Raji (cell line): ENCODE results near the gene COL13A1.

Experiments used
- POLR2A ChIP-seq: IDR thresholded peaks from 2 replicates; pipeline ENCODE4 v1.6.1; 2011; ENCODE audit warnings: low read depth, low read length, control low read depth; ENCODE audit not compliant: insufficient read depth

COL13A1 gene

GRCh38 chr10:69892406-69892805 lies 90.7 kb downstream of the COL13A1 start:
- TF ChIP-seq POLR2A: no peak

- TF ChIP-seq POLR2A: no peak
Observed at GRCh38 chr10:69892816-69893215, 91.1 kb downstream of the COL13A1 start.

DNA sequence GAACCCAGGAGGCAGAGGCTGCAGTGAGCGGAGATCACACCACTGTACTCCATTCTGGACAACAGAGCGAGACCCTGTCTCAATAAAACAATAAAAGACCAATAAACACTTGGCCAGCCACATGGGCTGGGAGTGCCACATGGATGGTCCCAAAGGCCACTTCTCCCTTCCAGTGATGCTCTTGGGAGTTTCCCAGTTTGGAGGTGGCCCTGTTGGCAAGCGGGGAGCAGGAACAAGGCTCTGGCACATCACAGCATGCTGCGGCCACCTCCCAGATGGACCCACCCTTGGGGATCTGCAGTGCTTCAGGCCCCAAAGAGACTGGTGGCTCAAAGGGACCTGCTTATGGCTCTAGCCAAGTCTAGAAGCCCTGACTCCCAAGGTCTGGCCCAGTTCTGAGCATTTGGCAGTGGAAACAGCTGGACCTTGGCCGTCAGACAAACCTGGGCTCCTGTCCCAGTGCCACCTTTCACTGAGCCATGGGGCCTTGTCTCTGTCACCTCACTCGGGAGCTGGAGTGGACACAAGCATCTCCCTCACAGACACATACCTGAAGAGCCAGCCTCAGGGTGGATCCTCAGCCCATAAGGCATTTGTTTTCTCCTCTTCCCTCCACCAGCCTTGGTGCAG lies 91.7 kb downstream of the COL13A1 start:
- TF ChIP-seq POLR2A: no peak

DNA sequence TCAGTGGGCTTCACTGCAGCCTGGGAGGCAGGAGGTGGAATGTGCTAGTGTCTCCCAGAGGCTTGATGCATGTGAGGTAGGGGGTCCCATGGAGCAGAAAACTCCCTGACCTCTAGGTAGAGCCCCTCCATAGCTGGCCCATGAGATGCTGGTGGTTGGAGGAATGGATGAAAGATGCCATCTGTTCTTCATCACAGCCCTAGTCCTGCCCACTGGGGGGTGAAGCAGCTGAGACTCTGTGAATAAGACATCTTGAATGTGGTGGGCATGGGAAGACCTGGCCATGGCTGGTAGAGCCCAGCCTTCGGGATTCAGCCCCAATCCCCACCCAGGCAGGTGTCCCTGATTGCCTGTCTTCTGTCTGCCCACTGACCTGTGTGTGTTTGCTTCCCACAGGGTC lies 92.5 kb downstream of the COL13A1 start:
- no peak for TF ChIP-seq POLR2A

GRCh38 chr10:69895759-69896158 lies 94.1 kb downstream of the COL13A1 start:
- no peak for TF ChIP-seq POLR2A

GRCh38 chr10:69896606-69897231 lies 95.0 kb downstream of the COL13A1 start:
- no peak for TF ChIP-seq POLR2A

- no peak for TF ChIP-seq POLR2A
Observed at GRCh38 chr10:69897432-69897831, 95.7 kb downstream of the COL13A1 start.

GRCh38 chr10:69897999-69898398 lies 96.3 kb downstream of the COL13A1 start:
- TF ChIP-seq POLR2A: no peak

DNA sequence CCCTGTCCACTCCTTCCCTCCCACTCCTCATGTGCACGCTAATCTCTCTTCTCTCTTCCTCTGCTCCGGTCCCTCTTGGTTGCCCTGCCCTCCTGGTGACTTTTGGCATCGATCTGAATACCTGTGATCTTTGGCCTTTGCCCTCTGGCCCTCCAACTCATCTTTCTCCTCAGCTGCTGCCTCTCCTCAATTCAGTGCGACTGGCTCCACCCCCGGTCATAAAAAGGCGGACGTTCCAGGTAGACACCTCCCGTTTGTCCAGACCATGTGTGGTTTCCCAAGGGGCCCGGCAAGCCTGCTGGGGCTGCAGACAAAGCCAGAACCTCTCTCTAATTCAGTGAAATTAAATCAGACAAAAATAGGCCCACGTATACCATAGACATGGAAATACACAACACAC lies 96.8 kb downstream of the COL13A1 start:
- no peak for TF ChIP-seq POLR2A

GRCh38 chr10:69898941-69899340 lies 97.2 kb downstream of the COL13A1 start:
- no peak for TF ChIP-seq POLR2A

- no peak for TF ChIP-seq POLR2A
Observed at GRCh38 chr10:69899727-69900595, 98.3 kb downstream of the COL13A1 start.

GRCh38 chr10:69901022-69901421 lies 99.3 kb downstream of the COL13A1 start:
- no peak for TF ChIP-seq POLR2A

DNA sequence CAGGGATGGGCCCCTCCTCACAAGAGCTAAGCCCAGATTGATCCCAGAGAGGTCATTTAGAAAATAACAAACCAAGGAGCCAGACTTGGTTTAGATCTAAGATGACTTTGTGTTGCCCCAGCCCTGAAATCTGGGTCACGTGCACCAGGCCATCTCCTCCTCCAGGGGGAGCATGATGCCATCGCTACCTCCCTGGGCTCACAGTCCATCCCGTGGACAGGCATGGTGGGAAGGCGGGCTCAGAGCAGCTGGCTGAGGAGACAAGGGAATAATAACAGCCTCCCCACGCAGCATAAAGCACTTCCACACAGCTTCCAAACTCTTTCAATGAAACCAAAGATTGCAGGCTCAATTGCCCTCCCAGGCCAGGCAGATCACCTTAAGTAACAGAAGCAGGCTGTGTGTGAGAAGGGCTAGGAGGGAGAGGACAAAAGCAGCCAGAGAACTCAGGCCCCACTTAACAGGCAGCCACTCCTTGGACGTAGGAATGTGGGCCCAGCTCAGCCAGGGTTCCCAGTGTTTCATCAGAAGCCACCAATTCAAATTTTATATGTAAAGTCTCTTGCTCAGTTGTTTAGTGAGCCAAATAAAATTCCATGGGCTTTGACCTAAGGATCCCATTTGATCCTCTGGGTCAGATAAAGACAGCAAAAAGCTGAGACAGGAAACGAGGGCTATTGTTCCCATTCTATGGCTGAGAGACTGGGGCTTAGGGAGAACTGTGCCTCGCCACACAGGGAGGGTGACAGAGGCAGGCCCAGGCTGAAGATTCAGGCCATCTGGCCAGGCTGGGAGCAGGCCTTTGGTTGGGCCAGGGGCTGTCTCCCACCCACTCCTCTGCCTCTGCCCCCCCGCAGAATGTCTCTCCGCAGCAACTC lies 100.2 kb downstream of the COL13A1 start:
- TF ChIP-seq POLR2A: no peak

DNA sequence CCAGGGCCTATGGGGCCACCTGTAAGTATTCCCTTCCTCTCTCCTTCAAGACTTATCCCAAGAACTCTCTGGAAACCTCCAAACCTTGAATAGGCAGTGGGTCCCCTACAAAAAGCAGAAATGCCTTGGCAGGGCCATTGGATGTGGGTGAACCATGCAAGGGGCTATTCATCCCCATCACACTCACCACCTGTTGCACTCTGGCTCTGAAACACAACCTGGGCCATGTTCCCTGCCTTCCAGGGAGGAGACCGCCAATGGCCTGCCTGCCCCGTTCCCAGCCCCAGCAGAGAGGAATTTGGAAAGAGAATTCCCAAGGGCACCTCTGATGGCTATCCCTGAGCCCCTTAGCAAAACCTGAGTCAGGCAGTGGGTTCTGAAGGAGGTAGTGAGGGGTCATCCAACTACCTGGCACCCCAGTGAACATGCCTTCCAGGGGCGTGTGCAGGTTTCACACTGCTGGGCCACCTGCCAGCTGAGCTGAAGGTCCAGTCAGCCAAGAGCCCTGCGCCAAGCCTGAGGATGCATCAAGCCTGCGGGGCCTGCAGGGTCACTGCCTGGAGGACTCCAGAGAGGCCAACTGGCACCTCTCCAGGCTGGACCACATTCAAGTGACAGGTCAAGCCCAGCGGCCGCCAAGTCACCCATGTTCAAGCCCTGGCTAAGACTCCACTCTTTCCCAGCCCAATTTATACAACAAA lies 101.3 kb downstream of the COL13A1 start:
- TF ChIP-seq POLR2A: no peak

GRCh38 chr10:69904533-69904932 lies 102.8 kb downstream of the COL13A1 start:
- TF ChIP-seq POLR2A: no peak

GRCh38 chr10:69906425-69906824 lies 104.7 kb downstream of the COL13A1 start:
- TF ChIP-seq POLR2A: no peak
